Sigmoid colon (tissue), 4 donors: ENCODE results near the gene UMPS.
"Not testable (repeated sequence)": the region's sequence is repeated elsewhere in the genome, so short reads cannot be mapped to it uniquely, and the experiment has no call there.

ENCODE experiments used
- EP300 ChIP-seq, 4 donors: sonication (generic); formaldehyde crosslinking; IDR thresholded peaks; one replicate each; pipeline ENCODE4 v1.6.1; 2017; ENCODE audit warnings: antibody characterized with exemption in 4 of 4
- POLR2AphosphoS5 ChIP-seq, 4 donors: sonication (generic); formaldehyde crosslinking; IDR thresholded peaks; one replicate each; pipeline ENCODE4 v1.6.1; 2017; ENCODE audit warnings: antibody characterized with exemption in 4 of 4
- TF ChIP-seq, protein P1 (sequence below), 4 experiments: fragments of 450-650 bp in 3 of 4; fragments of 200-600 bp in 1 of 4; IDR thresholded peaks; one replicate each; pipeline ENCODE4 v1.5.1; 2016 to 2019; ENCODE audit warnings: antibody characterized with exemption in 4 of 4, mild to moderate bottlenecking in 3 of 4, moderate library complexity in 2 of 4

DNA sequence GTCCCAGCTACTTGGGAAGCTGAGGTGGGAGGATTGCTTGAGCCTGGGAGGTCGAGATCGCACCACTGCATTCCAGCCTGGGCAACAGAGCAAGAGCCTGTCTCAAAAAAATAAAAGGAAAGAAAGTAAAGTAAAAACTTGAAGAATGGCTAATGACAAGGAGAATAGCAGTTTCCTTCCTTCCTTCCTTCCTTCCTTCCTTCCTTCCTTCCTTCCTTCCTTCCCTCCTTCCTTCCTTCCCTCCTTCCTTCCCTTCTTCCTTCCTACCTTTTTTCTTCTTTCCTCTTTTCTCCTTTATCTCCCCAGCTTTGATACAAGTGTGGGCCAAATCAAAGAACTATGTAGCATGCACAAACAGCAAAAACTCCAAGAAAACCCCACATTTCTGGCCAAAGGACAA is 23.0 kb upstream of the UMPS start:
- TF ChIP-seq, protein P1, sequence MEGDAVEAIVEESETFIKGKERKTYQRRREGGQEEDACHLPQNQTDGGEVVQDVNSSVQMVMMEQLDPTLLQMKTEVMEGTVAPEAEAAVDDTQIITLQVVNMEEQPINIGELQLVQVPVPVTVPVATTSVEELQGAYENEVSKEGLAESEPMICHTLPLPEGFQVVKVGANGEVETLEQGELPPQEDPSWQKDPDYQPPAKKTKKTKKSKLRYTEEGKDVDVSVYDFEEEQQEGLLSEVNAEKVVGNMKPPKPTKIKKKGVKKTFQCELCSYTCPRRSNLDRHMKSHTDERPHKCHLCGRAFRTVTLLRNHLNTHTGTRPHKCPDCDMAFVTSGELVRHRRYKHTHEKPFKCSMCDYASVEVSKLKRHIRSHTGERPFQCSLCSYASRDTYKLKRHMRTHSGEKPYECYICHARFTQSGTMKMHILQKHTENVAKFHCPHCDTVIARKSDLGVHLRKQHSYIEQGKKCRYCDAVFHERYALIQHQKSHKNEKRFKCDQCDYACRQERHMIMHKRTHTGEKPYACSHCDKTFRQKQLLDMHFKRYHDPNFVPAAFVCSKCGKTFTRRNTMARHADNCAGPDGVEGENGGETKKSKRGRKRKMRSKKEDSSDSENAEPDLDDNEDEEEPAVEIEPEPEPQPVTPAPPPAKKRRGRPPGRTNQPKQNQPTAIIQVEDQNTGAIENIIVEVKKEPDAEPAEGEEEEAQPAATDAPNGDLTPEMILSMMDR (IDR thresholded peaks at IDR 0.05) = not testable (repeated sequence)
- TF ChIP-seq POLR2AphosphoS5, EP300 (IDR thresholded peaks at IDR 0.05): not testable (repeated sequence)
